C1 segment of cervical spinal cord (tissue), 14 donors: ENCODE data around the gene NTM.
"Not testable (repeated sequence)": the region's sequence is repeated elsewhere in the genome, so short reads cannot be mapped to it uniquely, and the experiment has no call there.

Experiments used
- DNase-seq, 14 donors: peaks; one replicate each; lab custom pipeline; 2025; lab: John Stamatoyannopoulos, UW

The NTM gene

GRCh38 chr11:132334769-132335280, 964.4 kb downstream of the NTM start:
- DNase-seq, result no peak

DNA sequence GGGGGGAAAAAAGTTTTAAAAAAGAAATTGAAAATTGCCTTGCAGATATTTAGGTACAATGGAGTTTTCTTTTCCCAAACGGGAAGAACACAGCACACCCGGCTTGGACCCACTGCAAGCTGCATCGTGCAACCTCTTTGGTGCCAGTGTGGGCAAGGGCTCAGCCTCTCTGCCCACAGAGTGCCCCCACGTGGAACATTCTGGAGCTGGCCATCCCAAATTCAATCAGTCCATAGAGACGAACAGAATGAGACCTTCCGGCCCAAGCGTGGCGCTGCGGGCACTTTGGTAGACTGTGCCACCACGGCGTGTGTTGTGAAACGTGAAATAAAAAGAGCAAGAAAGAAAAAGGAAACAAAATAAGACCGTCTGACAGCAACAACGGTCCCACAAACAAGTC, 964.9 kb downstream of the NTM start:
- no peak for DNase-seq

GRCh38 chr11:132336781-132337535, 966.5 kb downstream of the NTM start:
- no peak for DNase-seq

- DNase-seq, result no peak
Observed at GRCh38 chr11:132337819-132338416, 967.5 kb downstream of the NTM start.

DNA sequence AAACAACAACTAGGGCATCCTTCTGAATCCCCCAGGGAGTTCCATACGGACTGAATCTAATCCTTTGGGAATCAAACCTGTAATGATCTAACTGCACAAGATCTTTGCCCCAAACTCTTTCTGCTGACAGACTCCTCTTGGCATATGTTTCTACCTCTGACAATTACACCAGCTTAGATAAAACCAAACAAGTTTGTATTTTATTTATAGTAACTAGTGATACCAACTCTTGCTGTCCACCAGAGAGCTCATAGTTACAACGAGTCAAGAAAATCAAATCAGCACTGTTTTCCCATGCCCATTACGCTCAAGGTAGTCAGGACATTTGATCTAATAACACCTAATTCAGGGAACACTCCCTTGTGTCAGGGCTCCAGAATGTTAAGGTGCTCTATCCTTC, 972.0 kb downstream of the NTM start:
- no peak for DNase-seq

DNA sequence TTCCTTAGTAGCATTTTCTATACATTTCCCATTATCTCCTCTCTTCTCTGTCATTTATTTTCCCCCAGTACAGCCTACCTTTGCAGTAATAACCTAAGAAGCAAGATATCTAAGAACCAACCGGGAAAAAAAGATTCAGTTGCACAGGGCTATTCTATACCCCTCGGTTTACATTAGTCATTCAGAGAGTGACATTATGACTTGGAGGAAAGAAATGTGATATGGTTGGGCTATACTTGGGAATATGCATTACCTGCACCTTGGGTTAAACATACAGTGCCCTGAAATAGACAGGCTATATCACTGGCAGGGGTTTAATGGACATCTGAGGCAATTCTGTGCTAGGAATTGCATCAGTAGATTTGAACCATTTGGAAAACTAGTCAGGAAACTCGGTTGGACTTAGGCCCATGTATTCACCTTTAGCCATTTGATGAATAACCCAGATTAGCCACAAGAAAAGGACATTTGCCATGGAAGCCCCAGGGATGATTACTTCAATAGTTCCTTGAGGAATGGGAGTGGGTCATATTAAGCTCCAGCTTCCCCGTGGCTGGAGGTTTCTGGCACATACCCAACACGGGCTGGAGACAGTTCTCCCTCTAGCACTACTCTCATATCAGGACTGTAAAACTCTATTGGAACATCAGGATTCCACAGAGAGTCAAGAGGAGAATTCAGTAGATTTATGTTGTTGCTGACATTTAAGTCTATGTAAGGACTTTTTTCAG, 973.2 kb downstream of the NTM start:
- no peak for DNase-seq

DNA sequence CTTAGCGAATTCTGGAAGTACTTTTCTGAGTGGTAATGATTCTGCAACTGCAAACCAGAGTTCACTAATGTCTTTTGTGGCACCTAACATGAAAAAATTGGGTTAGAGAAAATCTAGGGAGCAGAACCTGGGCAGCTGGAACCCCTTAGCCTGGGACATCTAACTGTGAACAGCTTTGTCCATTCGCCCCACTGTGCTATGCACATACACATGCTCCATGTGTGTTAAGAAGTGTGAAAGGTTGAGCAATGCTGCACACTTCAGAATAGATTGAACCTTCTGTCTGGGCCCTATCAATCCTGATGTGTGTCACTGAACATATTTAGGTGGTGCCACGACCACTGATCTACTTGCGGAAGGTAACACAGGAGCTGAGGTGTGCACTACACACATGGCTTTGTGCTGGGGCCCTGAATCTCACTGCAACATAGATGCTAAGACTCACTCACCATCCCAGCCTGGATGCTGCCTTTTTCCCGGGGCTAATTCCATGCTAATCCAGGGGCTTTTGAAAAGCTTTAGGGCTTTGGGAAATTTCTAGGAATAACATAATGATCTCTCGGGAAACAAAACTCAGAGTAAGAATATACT, 976.2 kb downstream of the NTM start:
- no peak for DNase-seq

GRCh38 chr11:132347156-132348090, 977.0 kb downstream of the NTM start:
- no peak for DNase-seq

DNA sequence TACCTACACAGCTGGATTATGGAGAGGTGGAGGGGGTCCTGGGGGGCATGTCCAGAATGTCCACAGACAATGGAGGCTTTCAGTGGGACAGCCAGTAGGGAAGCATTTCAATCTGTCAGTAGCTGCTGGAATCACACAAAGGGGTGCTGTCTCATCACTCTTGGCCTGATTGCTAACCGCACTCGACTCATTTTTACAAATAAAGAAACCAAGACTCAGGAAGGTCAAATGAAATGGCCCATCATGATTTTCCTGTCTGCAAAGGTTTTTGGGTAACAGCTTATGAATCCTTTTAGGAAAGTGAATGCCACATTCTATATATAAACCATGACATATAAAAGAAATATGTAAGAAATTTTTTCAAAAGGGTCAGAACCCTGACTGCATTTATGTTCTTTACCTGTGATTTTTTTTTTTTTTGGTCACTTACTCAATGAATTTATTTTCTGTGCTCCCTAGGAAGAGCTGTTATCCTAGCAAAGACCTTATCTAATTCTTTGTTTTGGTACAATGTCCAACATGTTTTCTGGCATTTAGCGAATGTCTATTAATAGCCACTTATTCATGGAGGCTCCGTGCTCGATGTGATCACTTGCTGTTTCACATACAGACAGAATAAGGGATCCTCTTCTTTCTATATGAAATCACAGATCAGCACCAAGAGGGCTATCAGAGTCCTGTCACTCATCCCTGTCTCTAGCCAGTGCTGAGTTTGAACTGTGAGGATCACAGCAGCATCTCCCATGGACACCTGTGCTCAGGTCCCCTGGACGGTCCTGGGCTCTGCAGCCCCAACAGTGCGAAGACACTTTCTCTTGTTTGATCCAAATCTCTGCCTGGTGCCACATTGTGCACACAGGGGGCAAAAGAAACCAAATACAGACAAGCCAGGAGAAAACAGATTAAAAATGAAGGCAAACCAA, 979.7 kb downstream of the NTM start:
- no peak for DNase-seq

- DNase-seq, result no peak
Observed at GRCh38 chr11:132351050-132351449, 980.6 kb downstream of the NTM start.

GRCh38 chr11:132352497-132352896, 982.1 kb downstream of the NTM start:
- no peak for DNase-seq

DNA sequence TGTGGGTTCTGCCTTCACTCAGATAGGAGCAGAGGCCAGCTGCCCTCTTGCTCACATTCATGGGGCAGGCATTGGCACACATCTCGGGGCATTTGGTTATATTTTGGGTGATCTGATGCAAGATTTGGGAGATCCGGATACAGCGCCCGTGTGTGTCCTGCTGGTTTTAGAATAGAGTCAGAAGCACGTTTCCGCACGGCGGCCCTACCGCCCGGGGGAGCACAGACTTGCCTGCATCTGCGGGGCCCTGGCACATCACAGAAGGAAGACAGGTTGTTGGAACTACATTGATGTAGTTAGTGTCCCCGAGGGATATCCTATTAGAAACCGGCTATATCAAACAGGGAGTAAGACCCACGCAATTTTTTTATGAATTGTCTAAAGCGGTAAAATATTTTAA, 982.8 kb downstream of the NTM start:
- no peak for DNase-seq

GRCh38 chr11:132357811-132358572, 987.6 kb downstream of the NTM start:
- DNase-seq, result no peak

- no peak for DNase-seq
Observed at GRCh38 chr11:132358573-132358953, 988.1 kb downstream of the NTM start.

GRCh38 chr11:132361011-132361550, 990.7 kb downstream of the NTM start:
- no peak for DNase-seq

DNA sequence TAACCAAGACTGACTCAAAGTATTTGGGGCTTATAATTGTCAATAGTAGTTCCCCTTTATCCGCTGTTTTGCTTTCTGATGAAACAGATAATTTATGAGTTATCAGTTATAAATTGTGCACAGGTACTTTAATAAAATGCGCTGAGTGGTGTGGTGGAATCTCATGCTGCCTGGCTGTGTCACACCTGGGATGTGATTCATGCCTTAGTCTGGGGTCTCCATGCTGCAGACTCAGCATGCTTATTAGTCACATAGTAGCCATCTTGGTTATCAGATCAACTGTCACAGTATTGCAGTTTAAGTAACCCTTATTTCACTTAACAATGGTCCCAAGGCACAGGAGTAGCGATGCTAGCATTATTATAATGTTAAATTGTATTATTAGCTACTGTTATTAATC, 995.2 kb downstream of the NTM start:
- no peak for DNase-seq

GRCh38 chr11:132367293-132367692, 996.9 kb downstream of the NTM start:
- DNase-seq, result no peak

GRCh38 chr11:132370114-132370513, 999.7 kb downstream of the NTM start:
- not testable (repeated sequence) for DNase-seq
